HFFc6 (cell line): ENCODE data around the gene ADK. TPM values are rescaled to one million over a fixed set of nuclear protein-coding genes. Genes with fewer than 3 reads are reported as not detected.

Experiments
- DNase-seq: peaks from one replicate; pipeline ENCODE4 v3.0.0-alpha.2; 2018
- H3K27ac Mint-ChIP-seq: 2 replicates; pipeline ENCODE4 v1.8.0; 2020; ENCODE audit warnings: mild to moderate bottlenecking, mixed read lengths
- H3K27me3 Mint-ChIP-seq: 2 replicates; pipeline ENCODE4 v1.8.0; 2021; ENCODE audit warnings: mild to moderate bottlenecking, moderate library complexity, mixed read lengths; ENCODE audit not compliant: insufficient read depth
- H3K36me3 Mint-ChIP-seq: 2 replicates; pipeline ENCODE4 v1.8.0; 2021; ENCODE audit warnings: low read depth, mixed read lengths
- H3K4me1 Mint-ChIP-seq: 2 replicates; pipeline ENCODE4 v1.8.0; 2020; ENCODE audit warnings: low read depth, mixed read lengths
- H3K4me3 Mint-ChIP-seq: 2 replicates; pipeline ENCODE4 v1.8.0; 2020; ENCODE audit warnings: mild to moderate bottlenecking, moderate library complexity, mixed read lengths
- H3K9me3 Mint-ChIP-seq: 2 replicates; pipeline ENCODE4 v1.8.0; 2020; ENCODE audit warnings: mild to moderate bottlenecking, mixed read lengths
- total RNA-seq, 6 experiments: library from RNA; stranded (reverse); fragmentation: NEBNext Ultra II Directional; extraction: Animal tissue kit (Norgen Biotek cat#: 25700); gene quantifications; 2 replicates in 1 of 6; 3 replicates in 5 of 6; pipeline ENCODE4 v1.2.3, GENCODE V29; 2021
- TF ChIP-seq, protein P1 (sequence below): fragments of 200-600 bp; sonication (generic); IDR thresholded peaks from 2 replicates; pipeline ENCODE4 v1.5.0; 2021; ENCODE audit warnings: antibody characterized with exemption, mild to moderate bottlenecking

The ADK gene
- total RNA-seq, 6 experiments from 2014 or later, result 74.1 to 97.6 (median 86.0) TPM

- Mint-ChIP-seq H3K9me3 (peaks cover 10% of the 10 kb centered on the region), H3K27ac (no peak overlapping the region), H3K36me3 (peaks cover 31% of the 10 kb centered on the region), H3K27me3 (no peaks in the 10 kb centered on the region; the same call in 1 of the 2 replicates), H3K4me3 (no peak overlapping the region), H3K4me1 (peaks cover 42% of the 10 kb centered on the region)
- no peak for DNase-seq
- TF ChIP-seq, protein P1, sequence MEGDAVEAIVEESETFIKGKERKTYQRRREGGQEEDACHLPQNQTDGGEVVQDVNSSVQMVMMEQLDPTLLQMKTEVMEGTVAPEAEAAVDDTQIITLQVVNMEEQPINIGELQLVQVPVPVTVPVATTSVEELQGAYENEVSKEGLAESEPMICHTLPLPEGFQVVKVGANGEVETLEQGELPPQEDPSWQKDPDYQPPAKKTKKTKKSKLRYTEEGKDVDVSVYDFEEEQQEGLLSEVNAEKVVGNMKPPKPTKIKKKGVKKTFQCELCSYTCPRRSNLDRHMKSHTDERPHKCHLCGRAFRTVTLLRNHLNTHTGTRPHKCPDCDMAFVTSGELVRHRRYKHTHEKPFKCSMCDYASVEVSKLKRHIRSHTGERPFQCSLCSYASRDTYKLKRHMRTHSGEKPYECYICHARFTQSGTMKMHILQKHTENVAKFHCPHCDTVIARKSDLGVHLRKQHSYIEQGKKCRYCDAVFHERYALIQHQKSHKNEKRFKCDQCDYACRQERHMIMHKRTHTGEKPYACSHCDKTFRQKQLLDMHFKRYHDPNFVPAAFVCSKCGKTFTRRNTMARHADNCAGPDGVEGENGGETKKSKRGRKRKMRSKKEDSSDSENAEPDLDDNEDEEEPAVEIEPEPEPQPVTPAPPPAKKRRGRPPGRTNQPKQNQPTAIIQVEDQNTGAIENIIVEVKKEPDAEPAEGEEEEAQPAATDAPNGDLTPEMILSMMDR, result no peak
Measured at GRCh38 chr10:74329873-74330272, 178.9 kb downstream of the ADK start.

- TF ChIP-seq, protein P1, result no peak
- peaks cover 41% of the 10 kb centered on the region for H3K4me1 Mint-ChIP-seq
- H3K27ac Mint-ChIP-seq, result peak overlapping the region; percentile 29; the same call in 1 of the 2 replicates
- H3K27me3 Mint-ChIP-seq, result no peaks in the 10 kb centered on the region; the same call in 1 of the 2 replicates
- DNase-seq, result no peak
- peaks cover 33% of the 10 kb centered on the region for H3K36me3 Mint-ChIP-seq
- H3K9me3 Mint-ChIP-seq, result peaks cover 15% of the 10 kb centered on the region
- H3K4me3 Mint-ChIP-seq, result no peak overlapping the region
Measured at GRCh38 chr10:74330646-74331045, 179.6 kb downstream of the ADK start.

DNA sequence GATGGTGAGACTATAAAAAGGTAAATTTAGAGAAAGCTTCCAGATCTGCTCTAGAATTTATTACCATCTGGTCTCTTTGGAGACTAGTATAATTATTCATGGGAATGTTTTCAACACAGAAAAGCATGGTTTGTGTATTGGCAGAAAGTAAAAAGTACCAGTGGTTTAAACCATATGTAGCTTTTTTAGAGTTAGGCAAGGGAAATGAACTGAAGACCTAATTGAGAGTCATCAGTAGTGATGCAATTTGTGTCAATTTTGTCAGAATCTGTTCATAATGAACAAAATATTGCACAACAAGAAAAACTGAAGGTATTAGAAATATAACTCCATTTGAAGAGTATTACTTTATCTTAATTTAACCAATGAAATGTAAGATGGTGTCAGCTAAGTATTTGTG is 181.4 kb downstream of the ADK start:
- TF ChIP-seq, protein P1, result no peak

DNA sequence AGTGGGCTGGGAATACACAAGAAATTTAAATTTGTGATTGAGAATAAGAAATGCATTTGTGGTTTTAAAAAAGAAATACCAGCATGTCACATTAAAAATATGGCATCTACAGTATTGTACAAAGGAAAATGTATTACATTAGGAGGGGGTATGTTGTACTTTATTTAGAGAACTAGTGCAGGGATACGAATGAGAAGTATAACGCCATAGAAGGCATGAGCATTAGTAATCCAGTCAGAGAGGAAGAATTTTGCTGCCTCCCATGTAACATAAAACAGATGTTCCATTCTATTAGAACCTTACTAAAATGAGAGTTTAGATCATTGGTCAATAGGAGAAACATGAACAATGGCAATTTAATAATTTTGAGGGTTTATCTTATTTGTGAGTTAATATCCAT is 182.2 kb downstream of the ADK start:
- DNase-seq, result peak; percentile 59
- peak overlapping the region; percentile 30 for H3K4me3 Mint-ChIP-seq
- peak overlapping the region; percentile 76 for H3K27ac Mint-ChIP-seq
- no peaks in the 10 kb centered on the region; the same call in 1 of the 2 replicates for H3K27me3 Mint-ChIP-seq
- peaks cover 15% of the 10 kb centered on the region for H3K9me3 Mint-ChIP-seq
- H3K36me3 Mint-ChIP-seq, result peaks cover 37% of the 10 kb centered on the region
- H3K4me1 Mint-ChIP-seq, result peaks cover 63% of the 10 kb centered on the region
- TF ChIP-seq, protein P1, result no peak

More for the DNA sequence above, 181.4 kb downstream of the ADK start:
- peaks cover 37% of the 10 kb centered on the region for H3K36me3 Mint-ChIP-seq
- peak overlapping the region; percentile 73 for H3K27ac Mint-ChIP-seq
- peaks cover 57% of the 10 kb centered on the region for H3K4me1 Mint-ChIP-seq
- peaks cover 15% of the 10 kb centered on the region for H3K9me3 Mint-ChIP-seq
- peak overlapping the region; percentile 42; the same call in 1 of the 2 replicates for H3K4me3 Mint-ChIP-seq
- no peak for DNase-seq
- H3K27me3 Mint-ChIP-seq, result no peaks in the 10 kb centered on the region; the same call in 1 of the 2 replicates

GRCh38 chr10:74334221-74334620 is 183.2 kb downstream of the ADK start:
- DNase-seq, result no peak
- Mint-ChIP-seq H3K4me3 (no peak overlapping the region), H3K36me3 (peaks cover 37% of the 10 kb centered on the region), H3K4me1 (peaks cover 57% of the 10 kb centered on the region), H3K9me3 (peaks cover 15% of the 10 kb centered on the region), H3K27me3 (no peaks in the 10 kb centered on the region; the same call in 1 of the 2 replicates), H3K27ac (peak overlapping the region; percentile 55)
- TF ChIP-seq, protein P1, result no peak
